Endothelial cell of umbilical vein (primary cell): Measurements from ENCODE around the gene ZNF664.

Source experiments
- CTCF ChIP-seq, 2 donors: IDR thresholded peaks; 1 replicate in 1 of 2; 2 replicates in 1 of 2; pipeline ENCODE4 v1.5.1; 2011; ENCODE audit warnings: low read length in 2 of 2, mild to moderate bottlenecking in 2 of 2, moderate library complexity in 2 of 2, control low read depth in 1 of 2, inconsistent platforms in 1 of 2, low read depth in 1 of 2; ENCODE audit not compliant: insufficient read depth in 1 of 2; ENCODE audit errors: extremely low read depth in 1 of 2
- EZH2 ChIP-seq: IDR thresholded peaks from 2 replicates; pipeline ENCODE4 v1.6.1; 2012; ENCODE audit warnings: borderline replicate concordance, low read depth, mild to moderate bottlenecking, moderate library complexity, low read length, inconsistent platforms; ENCODE audit not compliant: severe bottlenecking
- FOS ChIP-seq: IDR thresholded peaks from 2 replicates; pipeline ENCODE4 v1.6.1; 2011; ENCODE audit warnings: mild to moderate bottlenecking, low read length, moderate library complexity, borderline replicate concordance; ENCODE audit not compliant: insufficient read depth
- GATA2 ChIP-seq: IDR thresholded peaks from 2 replicates; pipeline ENCODE4 v1.7.0; 2011; ENCODE audit warnings: low read depth, mild to moderate bottlenecking, moderate library complexity, mixed read lengths, low read length; ENCODE audit not compliant: insufficient read length, insufficient read depth
- MAX ChIP-seq: IDR thresholded peaks from 2 replicates; pipeline ENCODE4 v1.6.1; 2011; ENCODE audit not compliant: insufficient read depth, insufficient read length
- MYC ChIP-seq: IDR thresholded peaks from one replicate; pipeline ENCODE4 v1.6.1; 2011; ENCODE audit warnings: mild to moderate bottlenecking, low read depth, low read length
- POLR2A ChIP-seq: IDR thresholded peaks from 2 replicates; pipeline ENCODE4 v1.6.1; 2012; ENCODE audit warnings: low read depth, mild to moderate bottlenecking, control low read depth, low read length
- POLR2AphosphoS5 ChIP-seq: IDR thresholded peaks from 2 replicates; pipeline ENCODE4 v1.6.1; 2012; ENCODE audit warnings: low read depth, mild to moderate bottlenecking, control low read depth, low read length, moderate library complexity; ENCODE audit not compliant: insufficient read depth

DNA sequence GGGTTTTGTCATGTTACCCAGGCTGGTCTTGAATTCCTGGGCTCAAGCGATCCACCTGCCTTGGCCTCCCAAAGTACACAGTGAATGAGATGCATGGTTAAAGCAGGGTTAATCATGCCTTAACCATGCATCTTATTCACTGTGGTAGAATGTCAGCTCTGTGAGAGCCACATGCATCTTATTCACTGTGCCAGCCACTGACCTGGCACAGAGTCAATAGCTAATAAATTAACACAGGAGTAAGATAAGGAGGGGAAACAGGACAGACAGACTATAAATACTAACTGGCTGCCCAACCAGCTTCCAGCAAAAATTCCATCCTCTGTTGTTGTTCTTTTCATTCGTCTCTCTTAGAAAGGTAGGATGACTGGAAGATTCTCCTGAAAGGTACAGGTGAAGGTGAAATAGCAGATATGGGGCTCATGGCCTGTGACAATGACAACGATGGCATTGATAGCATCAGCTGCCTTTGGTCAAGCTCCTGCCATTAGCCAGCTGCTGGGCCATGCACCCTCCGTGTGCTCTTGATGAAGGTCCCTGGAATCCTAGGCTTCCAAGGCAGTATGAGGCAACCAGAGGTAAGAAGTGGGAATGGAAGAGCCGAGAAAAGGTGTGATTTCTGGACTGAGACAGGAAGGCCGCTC is 76.6 kb downstream of the ZNF664 start:
- TF ChIP-seq CTCF (IDR thresholded peaks at IDR 0.05; ENCODE audit: extremely low read depth in 1 of 2, insufficient read depth in 1 of 2, low read depth in 1 of 2, low read length in 2 of 2): no peak
- TF ChIP-seq MAX: no peak
- TF ChIP-seq POLR2A: no peak
- TF ChIP-seq POLR2AphosphoS5: no peak
- TF ChIP-seq MYC: no peak
- no peak for TF ChIP-seq GATA2
- TF ChIP-seq EZH2: no peak
- no peak for TF ChIP-seq FOS
